B cell (primary cell): ENCODE data around the gene ASPA. TPM values are rescaled to one million over a fixed set of nuclear protein-coding genes. Genes with fewer than 3 reads are reported as not detected.

Experiments
- ATAC-seq: fragments of 200-7000 bp; cut with Tn5 transposase; one replicate; pipeline ENCODE4 v1.10.0; 2021; ENCODE audit warnings: low read depth, mild to moderate bottlenecking, moderate number of reproducible peaks, moderate library complexity
- CTCF ChIA-PET: fragments of 350-600 bp; sonication (Branson Sonifier 250); formaldehyde crosslinking; loops from one replicate; lab custom pipeline; 2021; ENCODE audit warnings: antibody characterized with exemption, inconsistent platforms; lab: Charles Lee
- POLR2A ChIA-PET: fragments of 350-600 bp; sonication (Branson Sonifier 250); formaldehyde crosslinking; loops from one replicate; lab custom pipeline; 2021; ENCODE audit warnings: antibody characterized with exemption; lab: Charles Lee
- DNase-seq: peaks from one replicate; pipeline ENCODE4 v3.0.0; 2013
- H2AFZ ChIP-seq: 2 replicates; pipeline ENCODE4 v1.6.1; 2012; ENCODE audit warnings: mild to moderate bottlenecking, low read depth, low read length; ENCODE audit not compliant: insufficient read depth, poor library complexity, severe bottlenecking
- H3K27ac ChIP-seq, 2 donors: 1 replicate in 1 of 2; 2 replicates in 1 of 2; pipeline ENCODE4 v1.5.1; 2012 to 2013; ENCODE audit warnings: low read length in 2 of 2, mild to moderate bottlenecking in 2 of 2, moderate library complexity in 1 of 2
- H3K27me3 ChIP-seq, 4 experiments: fragments of 200-600 bp in 1 of 4; sonication (generic) in 1 of 4; replicated peaks in 1 of 4; 1 replicate in 2 of 4; 2 replicates in 2 of 4; pipeline versions ENCODE4 v1.6.1 to v1.7.0; 2013 to 2016; ENCODE audit warnings: low read length in 3 of 4, mild to moderate bottlenecking in 2 of 4, mixed read lengths in 1 of 4, moderate library complexity in 1 of 4; ENCODE audit not compliant: insufficient read depth in 4 of 4, control insufficient read depth in 3 of 4; ENCODE audit errors: control extremely low read depth in 1 of 4
- H3K36me3 ChIP-seq, 2 experiments: replicated peaks in 1 of 2; 1 replicate in 1 of 2; 2 replicates in 1 of 2; pipeline versions ENCODE4 v1.6.1 to v1.7.1; 2013; ENCODE audit warnings: low read length in 1 of 2; ENCODE audit not compliant: insufficient read depth in 2 of 2, control insufficient read depth in 1 of 2; ENCODE audit errors: control extremely low read depth in 1 of 2, extremely low read depth in 1 of 2
- H3K4me1 ChIP-seq, 2 donors: fragments of 200-600 bp in 1 of 2; sonication (generic) in 1 of 2; 1 replicate in 1 of 2; 2 replicates in 1 of 2; pipeline versions ENCODE4 v1.5.1 to v1.6.1; 2013 to 2017; ENCODE audit warnings: low read length in 2 of 2; ENCODE audit not compliant: control insufficient read depth in 2 of 2, insufficient read depth in 2 of 2
- H3K4me2 ChIP-seq: replicated peaks from 2 replicates; pipeline ENCODE3; 2012; ENCODE audit warnings: mild to moderate bottlenecking, low read depth, low read length; ENCODE audit not compliant: poor library complexity, severe bottlenecking
- H3K4me3 ChIP-seq, 5 experiments: fragments of 200-600 bp in 1 of 5; sonication (generic) in 1 of 5; 1 replicate in 3 of 5; 2 replicates in 2 of 5; pipeline versions ENCODE4 v1.5.1 to v1.7.0; 2011 to 2016; ENCODE audit warnings: low read length in 4 of 5, mild to moderate bottlenecking in 4 of 5, low read depth in 2 of 5, control low read depth in 1 of 5, moderate library complexity in 1 of 5; ENCODE audit not compliant: insufficient read depth in 1 of 5; ENCODE audit errors: control extremely low read depth in 1 of 5, extremely low read depth in 1 of 5
- H3K79me2 ChIP-seq: fragments of 200-600 bp; sonication (generic); one replicate; pipeline ENCODE4 v1.6.0; 2016; ENCODE audit warnings: low read length; ENCODE audit not compliant: control insufficient read depth, insufficient read depth
- H3K9ac ChIP-seq: fragments of 200-600 bp; sonication (generic); 2 replicates; pipeline ENCODE4 v1.6.1; 2017; ENCODE audit warnings: mild to moderate bottlenecking, low read length, moderate library complexity
- H3K9me3 ChIP-seq, 3 donors: one replicate each; pipeline versions ENCODE4 v1.6.1 to v1.7.1; 2013; ENCODE audit warnings: low read length in 2 of 3; ENCODE audit not compliant: control insufficient read depth in 2 of 3, insufficient read depth in 1 of 3; ENCODE audit errors: control extremely low read depth in 1 of 3
- H4K20me1 ChIP-seq: 2 replicates; pipeline ENCODE4 v1.6.0; 2012; ENCODE audit warnings: mild to moderate bottlenecking, low read length; ENCODE audit not compliant: insufficient read depth, control insufficient read depth, poor library complexity, severe bottlenecking
- H3K27ac Mint-ChIP-seq: one replicate; pipeline ENCODE4 v1.8.0; 2021; ENCODE audit warnings: mixed read lengths
- H3K27me3 Mint-ChIP-seq: one replicate; pipeline ENCODE4 v1.8.0; 2021; ENCODE audit warnings: mixed read lengths
- H3K4me1 Mint-ChIP-seq: one replicate; pipeline ENCODE4 v1.8.0; 2021; ENCODE audit warnings: mixed read lengths
- H3K4me3 Mint-ChIP-seq: one replicate; pipeline ENCODE4 v1.8.0; 2021; ENCODE audit warnings: mixed read lengths
- H3K9me3 Mint-ChIP-seq: one replicate; pipeline ENCODE4 v1.8.0; 2022; ENCODE audit warnings: mixed read lengths; ENCODE audit not compliant: insufficient read depth
- EZH2 ChIP-seq: IDR thresholded peaks from 2 replicates; pipeline ENCODE4 v1.6.1; 2012; ENCODE audit warnings: borderline replicate concordance, low read depth, mild to moderate bottlenecking, moderate library complexity, low read length; ENCODE audit not compliant: insufficient read depth, poor library complexity, severe bottlenecking
- WGBS: methylation state at CpG from one replicate; pipeline ENCODE4 v1.1.5; 2013; ENCODE audit warnings: missing lambda C conversion rate; ENCODE audit not compliant: insufficient coverage; 5-methylcytosine and 5-hydroxymethylcytosine counted together
- intact Hi-C: fragments of 100-400 bp; cut with micrococcal nuclease; formaldehyde crosslinking; loops from one replicate; pipeline ENCODE4 v1.10.0; 2022
- polyA plus RNA-seq: library from polyadenylated mRNA; depleted of rRNA; stranded (reverse); fragments of >200 nt; gene quantifications from 2 replicates; pipeline ENCODE4 v1.2.3, GENCODE V29; 2012
- total RNA-seq, 2 donors: library from RNA; stranded (reverse); fragments of 120-200 nt in 1 of 2; gene quantifications; 1 replicate in 1 of 2; 2 replicates in 1 of 2; pipeline versions ENCODE4 v1.2.3 to v1.2.4, GENCODE V29; 2013 to 2022
- TF ChIP-seq, protein P1 (sequence below): fragments of 200-600 bp; IDR thresholded peaks from one replicate; pipeline ENCODE4 v1.8.0; 2022; ENCODE audit warnings: antibody characterized with exemption, mild to moderate bottlenecking

ASPA gene
- total and polyA plus RNA-seq, 2 donors (not counting 1 experiment from before 2014, with no cell fraction given), result not detected

GRCh38 chr17:3528880-3529511 lies 53.2 kb downstream of the ASPA start:
- Histone ChIP-seq H3K9me3 (no peaks in the 10 kb centered on the region), H3K27ac (no peak overlapping the region), H3K9ac (no peak overlapping the region), H3K27me3 (no peaks in the 10 kb centered on the region), H3K4me1 (no peaks in the 10 kb centered on the region), H3K4me2 (no peak overlapping the region), H3K36me3 (no peaks in the 10 kb centered on the region), H4K20me1 (no peaks in the 10 kb centered on the region), H3K4me3 (no peak overlapping the region), H3K79me2 (no peaks in the 10 kb centered on the region), H2AFZ (no peak overlapping the region)
- DNase-seq (no peak), ATAC-seq (no peak)
- no peaks in the 10 kb centered on the region for H3K27me3 Mint-ChIP-seq
- intact Hi-C loops, result no loop called here
- H3K4me1 Mint-ChIP-seq, result peaks cover 7% of the 10 kb centered on the region
- TF ChIP-seq EZH2, result no peak
- TF ChIP-seq, protein P1, sequence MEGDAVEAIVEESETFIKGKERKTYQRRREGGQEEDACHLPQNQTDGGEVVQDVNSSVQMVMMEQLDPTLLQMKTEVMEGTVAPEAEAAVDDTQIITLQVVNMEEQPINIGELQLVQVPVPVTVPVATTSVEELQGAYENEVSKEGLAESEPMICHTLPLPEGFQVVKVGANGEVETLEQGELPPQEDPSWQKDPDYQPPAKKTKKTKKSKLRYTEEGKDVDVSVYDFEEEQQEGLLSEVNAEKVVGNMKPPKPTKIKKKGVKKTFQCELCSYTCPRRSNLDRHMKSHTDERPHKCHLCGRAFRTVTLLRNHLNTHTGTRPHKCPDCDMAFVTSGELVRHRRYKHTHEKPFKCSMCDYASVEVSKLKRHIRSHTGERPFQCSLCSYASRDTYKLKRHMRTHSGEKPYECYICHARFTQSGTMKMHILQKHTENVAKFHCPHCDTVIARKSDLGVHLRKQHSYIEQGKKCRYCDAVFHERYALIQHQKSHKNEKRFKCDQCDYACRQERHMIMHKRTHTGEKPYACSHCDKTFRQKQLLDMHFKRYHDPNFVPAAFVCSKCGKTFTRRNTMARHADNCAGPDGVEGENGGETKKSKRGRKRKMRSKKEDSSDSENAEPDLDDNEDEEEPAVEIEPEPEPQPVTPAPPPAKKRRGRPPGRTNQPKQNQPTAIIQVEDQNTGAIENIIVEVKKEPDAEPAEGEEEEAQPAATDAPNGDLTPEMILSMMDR, result no peak
- H3K9me3 Mint-ChIP-seq, result no peaks in the 10 kb centered on the region
- no peak overlapping the region for H3K4me3 Mint-ChIP-seq
- ChIA-PET CTCF (no interaction called here), POLR2A (no interaction called here)
- WGBS, result 72% methylated on average over 8 of the region's 11 CpGs
- H3K27ac Mint-ChIP-seq, result no peak overlapping the region
